PC-3 (cell line): ENCODE data around the gene CHN1. TPM values are rescaled to one million over a fixed set of nuclear protein-coding genes. Genes with fewer than 3 reads are reported as not detected.

Experiments used
- ATAC-seq: fragments of 200-7000 bp; cut with Tn5 transposase; 2 replicates; pipeline ENCODE4 v1.9.1; 2020; ENCODE audit warnings: mild to moderate bottlenecking, moderate library complexity
- BruUV-seq: library from RNA; stranded (reverse); fragments of 400-500 nt; replicated peaks from 2 replicates; lab custom pipeline; 2021; lab: Mats Ljungman, UMichigan
- CTCF ChIA-PET: fragments of 300-600 bp; sonication (Branson Sonifier 250); formaldehyde crosslinking; loops from one replicate; lab custom pipeline; 2022; ENCODE audit warnings: antibody characterized with exemption; lab: Charles Lee
- POLR2A ChIA-PET: fragments of 300-600 bp; sonication (Branson Sonifier 250); formaldehyde crosslinking; loops from one replicate; lab custom pipeline; 2022; ENCODE audit warnings: antibody characterized with exemption; ENCODE audit not compliant: unreplicated experiment; lab: Charles Lee
- DNase-seq: peaks from one replicate; pipeline ENCODE4 v3.0.0-alpha.2; 2015
- H2AFZ ChIP-seq: fragments of 300-600 bp; sonication (generic); 2 replicates; pipeline ENCODE4 v1.6.0; 2016; ENCODE audit warnings: antibody characterized with exemption, low read length
- H3F3A ChIP-seq: fragments of 300-600 bp; sonication (generic); one replicate; pipeline ENCODE4 v1.6.0; 2017; ENCODE audit warnings: antibody characterized with exemption, low read length, control low read depth, mild to moderate bottlenecking; ENCODE audit not compliant: unreplicated experiment
- H3K27ac ChIP-seq: fragments of 300-600 bp; sonication (generic); 2 replicates; pipeline ENCODE4 v1.5.1; 2016; ENCODE audit warnings: mild to moderate bottlenecking, low read length
- H3K27me3 ChIP-seq: fragments of 300-600 bp; sonication (generic); 2 replicates; pipeline ENCODE4 v1.6.1; 2016; ENCODE audit warnings: low read length, mixed read lengths
- H3K36me3 ChIP-seq: fragments of 300-600 bp; sonication (generic); 2 replicates; pipeline ENCODE4 v1.6.1; 2016; ENCODE audit warnings: low read depth, mixed run types, low read length, mixed read lengths
- H3K4me1 ChIP-seq: fragments of 300-600 bp; sonication (generic); 2 replicates; pipeline ENCODE4 v1.5.1; 2016; ENCODE audit warnings: low read length; ENCODE audit not compliant: insufficient read depth
- H3K4me2 ChIP-seq: fragments of 300-600 bp; sonication (generic); 2 replicates; pipeline ENCODE4 v1.6.0; 2016; ENCODE audit warnings: low read length
- H3K4me3 ChIP-seq: fragments of 300-600 bp; sonication (generic); 2 replicates; pipeline ENCODE4 v1.5.1; 2016; ENCODE audit warnings: mild to moderate bottlenecking, low read length, mixed read lengths
- H3K79me2 ChIP-seq: fragments of 300-600 bp; sonication (generic); 2 replicates; pipeline ENCODE4 v1.6.1; 2017; ENCODE audit warnings: low read length, mixed read lengths
- H3K9ac ChIP-seq: fragments of 300-600 bp; sonication (generic); 2 replicates; pipeline ENCODE4 v1.6.0; 2016; ENCODE audit warnings: mild to moderate bottlenecking, low read length
- H3K9me2 ChIP-seq: fragments of 300-600 bp; sonication (generic); replicated peaks from 2 replicates; pipeline ENCODE4 v1.6.1; 2016; ENCODE audit warnings: mixed run types, low read length, mixed read lengths
- H3K9me3 ChIP-seq: fragments of 300-600 bp; sonication (generic); 2 replicates; pipeline ENCODE4 v1.6.1; 2016; ENCODE audit warnings: low read length, mixed read lengths
- H4K20me1 ChIP-seq: fragments of 300-600 bp; sonication (generic); 2 replicates; pipeline ENCODE4 v1.6.1; 2016; ENCODE audit warnings: low read length, mixed read lengths
- CTCF ChIP-seq: fragments of 300-600 bp; sonication (generic); conservative IDR thresholded peaks from 2 replicates; pipeline ENCODE4 v1.5.1; 2017; ENCODE audit warnings: antibody characterized with exemption, low read depth, mild to moderate bottlenecking, low read length
- EZH2 ChIP-seq: fragments of 300-600 bp; sonication (generic); IDR thresholded peaks from one replicate; pipeline ENCODE4 v1.6.1; 2017; ENCODE audit warnings: antibody characterized with exemption, mild to moderate bottlenecking, low read length; ENCODE audit not compliant: unreplicated experiment
- EZH2phosphoT487 ChIP-seq: fragments of 300-600 bp; sonication (generic); IDR thresholded peaks from 2 replicates; pipeline ENCODE4 v1.6.1; 2018; ENCODE audit warnings: mild to moderate bottlenecking, antibody characterized with exemption, low read length, borderline replicate concordance
- intact Hi-C: fragments of 100-400 bp; cut with micrococcal nuclease; formaldehyde crosslinking; loops from 2 replicates; pipeline ENCODE4 v1.9.0; 2023
- total RNA-seq: library from RNA; depleted of rRNA; stranded (reverse); fragments of >200 nt; gene quantifications from 2 replicates; pipeline ENCODE4 v1.2.3, GENCODE V29; 2014

The CHN1 gene
- total RNA-seq, 1 experiment from 2014 or later, result 7.8 TPM

- Histone ChIP-seq H3K9me3 (no peaks in the 10 kb centered on the region), H3K27ac (no peak overlapping the region), H3K27me3 (no peaks in the 10 kb centered on the region), H3K79me2 (no peaks in the 10 kb centered on the region), H3F3A (no peaks in the 10 kb centered on the region), H3K9me2 (no peaks in the 10 kb centered on the region), H3K4me1 (no peaks in the 10 kb centered on the region), H2AFZ (no peak overlapping the region), H3K9ac (no peak overlapping the region), H4K20me1 (no peaks in the 10 kb centered on the region), H3K4me3 (no peak overlapping the region), H3K4me2 (no peak overlapping the region), H3K36me3 (no peaks in the 10 kb centered on the region)
- ChIA-PET POLR2A (no interaction called here), CTCF (no interaction called here)
- TF ChIP-seq EZH2 (no peak), CTCF (no peak), EZH2phosphoT487 (no peak)
- no peak for DNase-seq
- no peak for ATAC-seq
- BruUV-seq, result no TSS peak
- intact Hi-C loops, result no loop called here
These were observed 88.8 kb downstream of the CHN1 start for GRCh38 chr2:174916270-174916930.

- ChIA-PET CTCF (no interaction called here), POLR2A (no interaction called here)
- intact Hi-C loops, result no loop called here
- Histone ChIP-seq H3K9ac (no peak overlapping the region), H3K4me1 (no peaks in the 10 kb centered on the region), H3K27me3 (no peaks in the 10 kb centered on the region), H3K9me2 (no peaks in the 10 kb centered on the region), H3F3A (no peaks in the 10 kb centered on the region), H3K9me3 (no peaks in the 10 kb centered on the region), H4K20me1 (no peaks in the 10 kb centered on the region), H2AFZ (no peak overlapping the region), H3K4me2 (no peak overlapping the region), H3K4me3 (no peak overlapping the region), H3K27ac (no peak overlapping the region), H3K36me3 (no peaks in the 10 kb centered on the region), H3K79me2 (no peaks in the 10 kb centered on the region)
- ATAC-seq (no peak), DNase-seq (no peak)
- BruUV-seq, result no TSS peak
- TF ChIP-seq CTCF, result no peak
- no peak for TF ChIP-seq EZH2
- no peak for TF ChIP-seq EZH2phosphoT487
These were observed 90.1 kb downstream of the CHN1 start for GRCh38 chr2:174914853-174915760.
